HuH-7 (cell line): ENCODE measurements around the gene OVAAL.

Source experiments
- DNase-seq: peaks from one replicate; pipeline ENCODE4 v3.0.0; 2011; ENCODE audit warnings: low spot score

The OVAAL gene

DNA sequence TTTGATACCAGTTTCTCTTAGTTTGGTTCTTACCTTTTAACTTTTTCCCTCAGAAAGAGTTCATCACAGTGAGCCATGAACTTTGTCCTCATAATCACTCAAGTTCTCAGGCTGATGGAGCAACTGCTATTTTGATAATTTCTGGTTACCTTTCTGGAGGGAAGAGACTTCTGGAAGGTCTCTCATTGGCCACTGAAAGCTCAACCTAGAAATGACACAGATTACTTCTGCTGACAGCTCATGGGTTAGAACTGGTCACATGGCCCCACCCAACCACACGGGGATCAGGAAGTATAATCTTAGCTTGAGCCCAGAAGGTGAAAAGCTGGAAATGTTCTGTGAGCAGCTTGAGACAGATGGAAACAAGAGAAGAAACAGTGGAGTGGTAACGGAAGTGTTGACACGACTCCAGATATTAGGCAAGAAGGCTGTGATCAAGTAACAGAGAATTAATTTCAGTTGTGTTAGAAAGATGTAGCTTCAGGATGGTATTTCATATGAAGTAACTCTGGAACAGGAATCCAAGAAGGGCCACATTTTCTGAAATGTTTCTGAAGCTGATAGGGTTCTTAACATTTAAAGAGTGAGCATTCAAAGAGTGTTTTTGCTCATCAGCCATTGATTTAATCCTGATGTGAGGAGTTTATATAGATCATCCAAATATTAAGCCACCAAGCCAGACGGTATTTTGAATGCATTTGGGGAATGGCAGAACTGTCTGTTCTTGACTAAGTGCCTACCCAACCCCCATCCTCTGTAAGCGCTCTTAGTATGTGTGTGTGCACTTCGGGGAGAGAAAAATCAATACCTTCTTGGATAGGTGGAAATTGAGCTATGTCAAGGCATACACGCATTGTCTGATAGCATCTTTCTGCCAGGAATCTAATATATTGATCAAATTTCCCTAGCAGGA lies 51.1 kb downstream of the OVAAL start:
- DNase-seq = no peak

DNA sequence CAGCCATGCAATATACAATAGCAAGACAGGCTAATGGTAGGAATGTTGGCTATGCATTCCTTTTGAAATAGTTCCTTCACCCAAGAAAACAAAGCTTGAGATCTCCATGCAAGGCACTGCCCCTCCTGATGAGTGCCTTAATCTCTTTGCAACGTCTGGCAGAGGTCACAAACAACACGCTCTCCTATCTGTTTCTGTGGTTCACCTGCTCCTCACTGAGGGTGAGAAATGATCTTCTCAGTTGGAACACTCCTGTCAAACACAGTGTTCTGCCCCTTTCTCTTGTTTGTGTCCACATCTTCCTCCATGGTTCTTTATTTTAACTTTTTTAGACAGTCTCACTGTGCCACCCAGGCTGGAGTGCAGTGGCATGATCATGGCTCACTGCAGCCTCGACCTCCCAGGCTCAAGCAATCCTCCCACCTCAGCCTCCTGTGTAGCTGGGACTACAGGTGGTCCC lies 51.8 kb downstream of the OVAAL start:
- DNase-seq = no peak

DNA sequence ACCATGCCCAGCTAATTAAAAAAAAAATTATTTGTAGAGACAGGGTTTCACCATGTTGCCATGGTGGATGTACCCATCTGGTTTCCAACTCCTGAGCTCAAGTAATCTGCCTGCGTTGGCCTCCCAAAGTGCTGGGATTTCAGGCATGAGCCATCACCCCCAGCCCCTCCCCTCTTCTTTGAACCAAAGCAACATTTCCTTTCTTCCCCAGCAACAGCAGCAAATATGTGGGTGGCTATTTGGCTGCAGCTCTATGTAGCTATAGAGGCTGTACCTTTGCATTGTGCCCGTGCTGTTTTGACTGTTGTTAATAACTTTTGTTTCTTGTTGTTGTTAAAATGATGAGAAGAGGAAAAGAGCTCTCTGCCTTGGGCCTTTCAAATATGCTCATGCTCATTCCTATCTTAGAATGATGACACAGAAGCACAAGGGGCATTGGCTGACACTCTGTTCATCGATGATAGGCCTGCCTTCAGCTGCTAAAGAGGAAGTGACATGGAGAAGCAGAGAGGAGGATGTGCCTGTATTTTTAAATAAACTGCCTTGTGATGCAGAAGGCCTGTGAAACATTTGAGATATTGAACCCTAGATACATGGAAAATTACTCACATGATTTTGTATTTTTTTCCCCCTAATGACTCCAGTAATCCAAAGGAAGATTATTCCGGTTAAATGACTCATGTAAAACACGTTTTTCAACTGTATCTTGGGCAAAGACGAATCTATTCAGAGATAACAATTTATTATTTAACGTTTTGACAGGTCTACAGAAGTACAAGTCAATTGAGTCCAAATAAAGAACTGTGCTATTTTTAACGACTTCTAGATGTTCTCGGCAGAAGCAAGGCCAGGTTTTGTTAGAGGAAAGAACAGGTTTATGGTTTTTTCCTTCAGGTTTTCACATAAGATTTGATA lies 52.5 kb downstream of the OVAAL start:
- DNase-seq = no peak

DNA sequence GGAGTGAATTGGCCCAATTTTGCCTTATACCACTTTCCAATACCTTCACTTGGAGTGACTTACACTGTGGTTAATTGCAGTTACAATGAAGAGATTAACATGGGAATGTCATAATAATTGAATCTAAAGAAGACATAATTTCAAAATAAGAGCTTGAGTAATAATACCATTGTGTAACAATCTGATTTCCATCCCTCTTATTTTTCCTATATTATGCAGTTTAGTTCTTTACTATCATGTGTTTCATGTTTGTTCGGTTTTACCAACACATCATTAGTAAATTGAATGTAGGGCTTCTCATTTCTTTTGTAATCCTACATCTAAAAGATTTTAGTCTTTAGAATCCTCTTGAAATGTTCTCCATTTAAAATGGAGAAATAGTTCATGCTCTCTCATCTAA lies 53.9 kb downstream of the OVAAL start:
- DNase-seq = no peak

- DNase-seq = no peak
Measured at GRCh38 chr1:180614730-180615129, 56.0 kb downstream of the OVAAL start.

DNA sequence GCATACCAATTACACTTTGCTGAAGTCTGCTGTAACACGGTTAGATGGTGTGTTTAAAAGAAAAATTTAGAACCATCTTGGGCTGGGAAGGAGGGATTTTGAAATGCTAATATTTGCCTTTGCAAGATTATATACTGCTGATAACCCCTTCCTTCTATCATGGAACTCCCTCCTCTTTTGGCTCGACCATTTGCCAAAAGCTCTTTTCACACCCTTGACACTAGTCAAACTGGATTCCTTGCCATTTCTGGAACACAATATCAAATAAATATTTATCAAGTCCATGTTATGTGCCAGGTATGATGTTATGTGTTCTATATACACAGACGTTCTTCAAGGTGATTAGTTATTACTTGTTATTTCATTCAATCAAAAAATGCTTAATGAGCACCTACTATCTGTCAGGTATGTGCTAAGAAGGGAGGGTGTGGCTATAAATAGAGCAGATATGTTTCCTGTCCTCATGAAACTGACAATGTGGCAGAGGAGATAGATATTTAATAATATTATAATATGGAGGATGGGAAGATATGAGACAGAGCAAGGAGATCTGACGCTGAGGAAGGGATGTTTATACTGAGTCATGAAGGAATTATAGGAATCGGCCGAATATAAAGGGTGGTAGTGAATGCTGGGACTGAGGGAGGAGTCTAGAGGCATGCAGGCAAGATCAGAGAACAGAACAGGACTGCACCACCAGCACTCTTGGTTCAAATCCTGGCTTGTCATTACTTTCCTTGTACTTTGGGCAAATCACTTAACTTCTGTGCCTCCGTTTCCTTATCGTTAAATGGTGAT lies 56.9 kb downstream of the OVAAL start:
- DNase-seq = no peak
